ENCODE measurements around the gene LCN10. TPM values are rescaled to one million over a fixed set of nuclear protein-coding genes. Genes with fewer than 3 reads are reported as not detected.

Gene LCN10
- polyA plus RNA-seq, 3 donors = 0.16 TPM; not detected in 2

GRCh38 chr9:136763649-136764035, 20.9 kb upstream of the LCN10 start:
- Histone ChIP-seq H3K36me3 (replicated peaks in 1 of 2; ENCODE audit: control insufficient read depth in 1 of 2, insufficient read depth in 2 of 2, low read length in 2 of 2) (no peaks in the 10 kb centered on the region), H3K9ac (ENCODE audit: insufficient read depth, low read length, poor library complexity, severe bottlenecking) (no peak overlapping the region), H3K27me3 (ENCODE audit: control insufficient read depth in 2 of 2, insufficient read depth in 2 of 2, low read length in 2 of 2) (no peaks in the 10 kb centered on the region), H3K79me2 (ENCODE audit: insufficient read depth, low read length) (no peaks in the 10 kb centered on the region), H3K27ac (ENCODE audit: low read depth in 1 of 2, low read length in 2 of 2) (no peak overlapping the region), H3K4me1 (ENCODE audit: control insufficient read depth in 1 of 2, insufficient read depth in 2 of 2, low read length in 2 of 2) (no peaks in the 10 kb centered on the region), H3K4me3 (replicated peaks in 1 of 3; ENCODE audit: low read depth in 2 of 3, low read length in 3 of 3) (no peak overlapping the region), H4K20me1 (ENCODE audit: insufficient read depth, low read length) (no peaks in the 10 kb centered on the region), H2AFZ (ENCODE audit: insufficient read depth, low read depth, low read length, poor library complexity, severe bottlenecking) (no peak overlapping the region), H3K4me2 (replicated peaks; ENCODE audit: extremely low read depth, low read length, poor library complexity, severe bottlenecking) (no peak overlapping the region), H3K9me3 (replicated peaks in 1 of 2; ENCODE audit: control insufficient read depth in 1 of 2, insufficient read depth in 1 of 2, low read length in 2 of 2) (no peaks in the 10 kb centered on the region)
- Mint-ChIP-seq H3K9me3 (peaks cover 0 to 2% (median 0%) of the 10 kb centered on the region in 7 donors), H3K27ac (no peak overlapping the region), H3K36me3 (no peaks in the 10 kb centered on the region), H3K4me3 (no peak overlapping the region), H3K4me1 (peaks cover 13% of the 10 kb centered on the region), H3K27me3 (ENCODE audit: low read depth in 3 of 3) (peaks cover 8 to 21% (median 20%) of the 10 kb centered on the region in 3 donors)
- intact Hi-C loops (cut with micrococcal nuclease) = no loop called here
- TF ChIP-seq CTCF (IDR thresholded peaks at IDR 0.05) = no peak
- DNase-seq = no peak
- WGBS (ENCODE audit: insufficient coverage) = 92% methylated on average over 14 of the region's 14 CpGs

GRCh38 chr9:136762915-136763648, 20.3 kb upstream of the LCN10 start:
- peaks cover 0 to 2% (median 0%) of the 10 kb centered on the region in 7 donors for H3K9me3 Mint-ChIP-seq
- peaks cover 13% of the 10 kb centered on the region for H3K4me1 Mint-ChIP-seq
- no peak overlapping the region for H3K4me3 Mint-ChIP-seq
- WGBS (ENCODE audit: insufficient coverage) = 36% methylated on average over 15 of the region's 37 CpGs
- H3K27me3 Mint-ChIP-seq (ENCODE audit: low read depth in 3 of 3) = peaks cover 5 to 18% (median 18%) of the 10 kb centered on the region in 3 donors
- Histone ChIP-seq H3K4me1 (ENCODE audit: control insufficient read depth in 1 of 2, insufficient read depth in 2 of 2, low read length in 2 of 2) (no peaks in the 10 kb centered on the region), H3K27ac (ENCODE audit: low read depth in 1 of 2, low read length in 2 of 2) (no peak overlapping the region), H3K36me3 (replicated peaks in 1 of 2; ENCODE audit: control insufficient read depth in 1 of 2, insufficient read depth in 2 of 2, low read length in 2 of 2) (no peaks in the 10 kb centered on the region), H2AFZ (ENCODE audit: insufficient read depth, low read depth, low read length, poor library complexity, severe bottlenecking) (no peak overlapping the region), H3K4me3 (replicated peaks in 1 of 3; ENCODE audit: low read depth in 2 of 3, low read length in 3 of 3) (no peak overlapping the region), H3K27me3 (ENCODE audit: control insufficient read depth in 2 of 2, insufficient read depth in 2 of 2, low read length in 2 of 2) (no peaks in the 10 kb centered on the region), H3K79me2 (ENCODE audit: insufficient read depth, low read length) (no peaks in the 10 kb centered on the region), H3K9me3 (replicated peaks in 1 of 2; ENCODE audit: control insufficient read depth in 1 of 2, insufficient read depth in 1 of 2, low read length in 2 of 2) (no peaks in the 10 kb centered on the region), H3K4me2 (replicated peaks; ENCODE audit: extremely low read depth, low read length, poor library complexity, severe bottlenecking) (no peak overlapping the region), H3K9ac (ENCODE audit: insufficient read depth, low read length, poor library complexity, severe bottlenecking) (no peak overlapping the region), H4K20me1 (ENCODE audit: insufficient read depth, low read length) (no peaks in the 10 kb centered on the region)
- peak in 1 of 3 donors; percentile 28 for DNase-seq
- intact Hi-C loops (cut with micrococcal nuclease) = no loop called here
- H3K36me3 Mint-ChIP-seq = no peaks in the 10 kb centered on the region
- no peak overlapping the region for H3K27ac Mint-ChIP-seq
- TF ChIP-seq CTCF (IDR thresholded peaks at IDR 0.05) = no peak

Data from CD14-positive monocyte (primary cell).